Embryonic facial prominence (tissue), 1 donor: ENCODE data around the gene TRPM3.
"Not testable (repeated sequence)": the region's sequence is repeated elsewhere in the genome, so short reads cannot be mapped to it uniquely, and the experiment has no call there.

Source experiments
- DNase-seq: peaks from one replicate; pipeline ENCODE4 v3.0.0-alpha.2; 2016; ENCODE audit errors: extremely low spot score

Gene TRPM3

DNA sequence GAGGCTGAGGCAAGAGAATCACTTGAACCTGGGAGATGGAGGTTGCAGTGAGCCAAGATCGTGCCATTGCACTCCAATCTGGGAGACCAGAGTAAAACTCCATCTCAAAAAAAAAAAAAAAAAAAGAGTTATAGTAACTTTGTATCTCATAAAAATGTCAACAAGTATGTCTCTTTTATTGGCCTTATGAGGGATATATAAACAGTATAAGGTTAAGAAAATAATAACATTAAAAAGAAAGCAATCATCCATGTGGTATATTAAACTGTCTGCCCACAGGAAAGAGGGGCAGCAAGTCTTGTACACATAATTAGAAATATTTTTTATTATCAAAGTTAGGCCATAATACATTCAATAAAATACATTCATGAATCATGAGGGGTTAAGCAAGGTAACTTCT, 447.6 kb downstream of the TRPM3 start:
- no peak for DNase-seq

DNA sequence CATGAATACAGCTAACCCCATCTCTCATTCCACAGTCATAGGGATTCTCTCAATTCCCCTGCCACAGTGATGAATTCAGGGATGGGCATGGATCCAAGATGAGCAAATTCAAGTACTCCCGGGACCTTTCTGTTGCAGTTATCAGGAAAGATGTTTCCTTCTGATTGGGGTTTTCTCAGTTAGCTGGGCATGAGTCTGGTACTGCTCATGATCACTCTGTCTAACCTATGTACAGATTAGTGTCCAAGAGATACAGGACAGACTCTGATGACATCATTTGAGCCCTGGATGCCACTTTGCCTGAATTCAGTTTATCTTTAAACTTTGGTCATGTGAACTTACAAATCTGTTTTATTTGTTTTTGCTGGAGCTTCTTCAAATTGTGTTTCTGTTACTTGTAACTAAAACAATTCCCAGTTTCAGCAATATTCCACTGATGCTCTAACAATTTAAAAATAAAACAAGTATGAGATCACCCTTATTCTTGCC, 449.2 kb downstream of the TRPM3 start:
- DNase-seq: no peak

DNA sequence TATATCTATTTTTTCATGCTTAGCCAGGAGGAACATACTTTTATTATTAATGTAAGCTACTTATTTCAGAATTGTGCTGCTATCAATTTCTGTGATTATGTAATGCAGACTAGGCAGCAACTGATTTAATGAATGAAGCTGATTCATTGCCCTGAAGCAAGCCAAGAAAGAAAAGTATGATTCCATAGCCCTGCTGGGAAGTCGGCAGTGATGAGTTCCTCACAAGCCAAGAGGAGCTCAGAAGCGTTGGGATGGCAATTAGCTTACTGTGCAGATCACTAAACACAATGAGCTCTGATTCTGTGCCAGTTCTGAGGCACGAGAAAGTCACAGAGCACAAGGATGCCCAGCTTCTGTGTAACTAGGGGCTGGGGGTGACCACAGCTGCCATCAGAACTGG, 452.7 kb downstream of the TRPM3 start:
- DNase-seq: no peak

DNA sequence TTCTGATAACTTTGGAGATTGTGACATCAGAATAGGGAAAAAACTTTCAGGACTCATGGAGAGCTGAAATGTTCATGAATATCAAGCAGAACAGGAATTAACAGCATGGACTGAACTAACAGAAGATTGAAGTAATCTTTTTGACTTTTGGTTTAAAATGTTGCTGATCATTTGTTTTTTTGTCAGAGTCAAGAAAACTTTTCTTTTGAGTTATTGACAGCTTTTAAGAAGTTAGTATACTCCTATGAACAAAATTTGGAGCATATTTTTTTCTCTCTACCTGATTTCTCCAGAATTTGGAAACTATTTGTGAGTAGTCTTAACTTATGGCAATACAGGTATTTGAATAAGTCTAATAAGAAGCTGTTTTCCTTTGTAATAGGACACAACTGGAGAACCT, 462.7 kb downstream of the TRPM3 start:
- DNase-seq: no peak

DNA sequence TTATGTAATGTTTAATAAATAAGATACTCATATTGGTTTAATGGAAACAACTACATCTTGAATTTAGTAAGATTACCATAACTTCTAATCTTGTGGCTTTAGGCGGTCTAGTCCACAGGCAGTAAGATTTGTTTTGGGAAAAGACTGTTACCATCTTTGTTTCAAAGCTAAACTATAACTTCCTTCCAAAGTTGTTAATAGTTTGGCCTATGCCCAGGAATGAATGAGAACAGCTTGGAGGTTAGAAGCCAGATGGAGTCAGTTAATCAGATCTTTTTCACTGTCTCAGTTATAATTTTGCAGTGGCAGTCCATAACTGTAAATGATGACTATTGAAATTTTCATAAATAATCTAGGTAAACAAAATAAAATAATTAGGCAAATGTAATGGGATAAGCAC, 465.1 kb downstream of the TRPM3 start:
- DNase-seq: no peak

DNA sequence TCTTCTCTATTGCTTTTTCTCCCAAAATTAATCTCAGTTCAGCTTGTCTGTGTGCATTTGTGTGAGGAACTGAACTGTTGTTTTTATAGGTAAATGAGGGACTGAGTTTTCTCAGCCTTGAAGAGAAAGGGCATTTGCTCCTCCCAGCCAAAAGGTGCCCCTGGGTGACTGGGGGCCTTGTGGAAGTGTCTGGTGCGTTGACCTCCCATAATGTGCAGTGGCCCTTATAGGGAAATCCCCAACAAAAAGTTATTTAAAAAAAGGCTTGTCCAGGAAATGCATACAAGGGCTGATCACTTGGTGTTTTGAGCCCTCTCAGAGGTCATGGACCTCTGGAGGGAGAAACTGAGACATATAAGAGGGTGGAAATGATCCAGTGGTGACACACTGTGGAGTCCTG, 467.3 kb downstream of the TRPM3 start:
- no peak for DNase-seq

DNA sequence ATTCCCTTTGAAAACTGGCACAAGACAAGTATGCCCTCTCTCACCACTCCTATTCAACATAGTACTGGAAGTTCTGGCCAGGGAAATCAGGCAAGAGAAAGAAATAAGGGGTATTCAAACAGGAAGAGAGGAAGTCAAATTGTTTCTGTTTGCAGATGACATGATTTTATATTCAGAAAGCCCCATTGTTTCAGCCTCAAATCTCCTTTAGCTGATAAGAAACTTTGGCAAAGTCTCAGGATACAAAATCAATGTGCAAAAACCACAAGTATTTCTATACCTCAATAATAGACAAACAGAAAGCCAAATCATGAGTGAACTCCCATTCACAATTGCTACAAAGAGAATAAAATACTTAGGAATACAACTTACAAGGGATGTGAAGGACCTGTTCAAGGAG, 476.8 kb downstream of the TRPM3 start:
- not testable (repeated sequence) for DNase-seq

DNA sequence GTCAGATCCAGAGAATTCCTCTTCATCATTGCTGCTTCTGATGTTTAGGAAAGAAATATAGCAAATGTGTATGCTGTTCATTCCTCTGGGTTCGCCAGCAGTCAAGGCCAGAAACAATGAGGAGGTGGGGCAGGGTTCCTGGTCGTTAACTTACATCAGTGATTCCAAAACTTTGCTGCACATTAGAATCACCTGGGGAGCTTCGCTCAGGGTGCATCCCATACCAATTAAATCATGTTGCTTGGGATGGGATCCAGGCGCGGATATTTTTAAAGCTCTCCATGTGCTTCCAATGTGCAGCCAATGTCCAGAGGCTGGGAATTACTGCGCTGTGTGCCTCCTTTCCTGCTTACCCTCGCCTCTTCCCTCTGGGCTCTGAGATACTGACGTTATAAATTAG, 479.1 kb downstream of the TRPM3 start:
- no peak for DNase-seq

DNA sequence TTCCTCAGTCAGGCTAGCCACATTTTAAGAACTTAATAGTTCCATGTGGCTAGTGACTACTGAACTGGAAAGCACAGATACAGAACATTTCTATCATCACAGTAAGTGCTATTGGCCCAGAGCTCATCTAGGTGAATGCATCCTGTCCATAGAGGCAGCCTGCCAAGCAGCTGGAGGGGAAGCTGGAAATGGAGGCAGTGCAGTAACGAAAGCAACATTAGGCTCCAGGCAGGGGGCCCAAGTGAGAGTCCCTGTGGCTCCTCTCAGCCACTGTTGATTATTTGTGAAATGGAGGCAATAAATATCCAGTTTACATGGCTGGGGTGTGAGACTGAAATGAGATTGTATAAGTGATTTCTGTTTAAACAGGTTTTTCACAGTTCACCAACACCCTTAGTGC, 479.8 kb downstream of the TRPM3 start:
- no peak for DNase-seq

DNA sequence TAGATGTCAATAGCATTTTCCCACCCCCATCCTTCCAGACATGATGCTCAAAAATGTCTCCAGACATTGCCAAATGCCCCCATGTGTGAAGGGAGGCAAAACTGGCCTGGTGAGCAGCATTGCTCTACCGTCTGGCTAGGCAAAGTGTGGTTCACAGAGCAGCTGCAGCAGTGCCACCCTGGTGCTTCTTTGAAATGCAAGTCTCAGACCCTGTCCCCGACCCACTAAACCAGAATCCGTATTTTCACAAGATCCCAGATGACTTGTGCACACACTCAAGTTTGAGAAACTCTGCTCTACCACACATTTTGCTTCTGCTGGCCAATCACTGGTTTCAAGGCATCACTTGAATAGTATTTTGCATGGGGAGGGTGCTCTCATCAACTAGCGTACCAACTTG, 480.4 kb downstream of the TRPM3 start:
- no peak for DNase-seq

DNA sequence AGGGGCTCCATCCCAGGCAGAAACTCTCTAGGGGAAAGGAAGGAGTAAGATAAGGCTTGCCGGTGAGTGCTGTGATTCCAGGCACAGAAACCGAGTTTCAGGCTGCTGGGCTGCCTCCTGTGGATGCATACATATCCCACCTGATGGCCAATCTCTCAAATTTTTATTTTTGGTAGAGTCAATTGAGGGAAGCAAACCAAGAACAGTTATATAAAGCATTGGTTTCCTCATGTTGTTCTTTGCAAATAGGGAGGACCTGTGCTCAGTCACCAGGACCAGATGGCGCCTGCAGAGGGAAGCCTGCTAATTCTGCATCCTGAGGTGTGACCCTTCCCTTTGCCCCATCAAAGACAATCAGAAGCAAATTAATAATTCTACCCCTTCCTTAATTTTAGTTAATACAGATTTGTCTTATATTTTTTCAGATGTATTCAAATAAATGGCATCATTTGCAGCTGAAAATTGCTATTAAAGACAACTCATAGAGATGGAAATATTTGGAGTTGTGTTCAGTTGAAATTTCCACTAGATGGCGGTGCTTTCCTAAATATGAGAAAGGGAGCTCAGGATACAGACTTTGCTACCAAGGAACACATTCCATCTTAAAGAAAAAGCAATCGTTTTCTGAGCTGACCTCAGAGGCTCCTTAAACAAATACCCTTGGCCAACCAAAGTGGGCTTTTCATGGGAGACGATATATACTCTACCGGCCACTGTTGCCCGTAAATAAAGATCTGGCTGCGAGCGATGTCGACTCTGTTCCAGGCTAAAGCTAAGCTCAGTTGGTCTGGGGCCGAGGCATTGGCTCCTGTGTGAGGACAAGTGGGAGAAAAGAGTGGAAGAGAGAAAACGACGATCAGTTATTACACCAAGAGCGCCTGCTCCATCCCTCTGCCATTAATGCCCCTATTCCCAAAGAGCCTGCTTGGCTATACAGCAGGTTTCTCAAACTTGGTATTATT, 481.3 kb downstream of the TRPM3 start:
- DNase-seq: peak; percentile 71

DNA sequence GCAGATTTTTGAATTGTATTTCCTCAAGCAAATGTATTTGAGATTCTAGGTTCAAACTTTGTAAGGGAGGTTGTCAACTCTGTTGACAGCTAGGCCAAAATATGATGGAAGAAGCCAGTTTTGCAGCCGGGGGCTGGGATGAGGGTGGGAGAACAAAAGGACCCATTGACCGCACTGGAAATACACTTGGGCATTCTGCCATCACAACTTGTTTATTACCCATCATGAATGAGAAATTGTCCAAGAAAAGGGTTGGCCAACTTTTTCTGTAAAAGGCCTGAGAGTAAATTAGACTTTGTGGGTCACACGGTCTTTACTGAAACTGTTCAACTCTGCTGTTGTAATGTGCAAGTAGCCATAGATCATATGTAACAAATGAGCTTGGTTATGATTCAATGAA, 485.6 kb downstream of the TRPM3 start:
- DNase-seq: no peak

DNA sequence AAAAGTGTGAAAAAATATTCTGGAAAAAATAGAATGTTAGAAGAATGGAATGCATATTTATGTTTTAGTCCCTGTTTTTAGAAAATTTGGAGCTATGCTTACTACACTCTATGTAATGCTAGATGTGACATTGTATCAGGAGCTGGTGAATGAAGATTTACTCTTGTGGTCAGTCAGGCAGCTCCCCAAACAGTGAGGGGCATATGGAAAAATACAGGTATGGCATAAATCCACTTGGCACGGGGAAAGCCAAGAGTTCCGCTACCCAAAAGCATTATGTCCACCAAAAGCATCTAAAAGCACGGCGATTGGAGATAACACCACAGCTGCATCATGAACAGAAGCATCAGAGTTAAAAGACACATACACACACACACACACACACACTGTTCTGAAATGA, 486.7 kb downstream of the TRPM3 start:
- DNase-seq: no peak

DNA sequence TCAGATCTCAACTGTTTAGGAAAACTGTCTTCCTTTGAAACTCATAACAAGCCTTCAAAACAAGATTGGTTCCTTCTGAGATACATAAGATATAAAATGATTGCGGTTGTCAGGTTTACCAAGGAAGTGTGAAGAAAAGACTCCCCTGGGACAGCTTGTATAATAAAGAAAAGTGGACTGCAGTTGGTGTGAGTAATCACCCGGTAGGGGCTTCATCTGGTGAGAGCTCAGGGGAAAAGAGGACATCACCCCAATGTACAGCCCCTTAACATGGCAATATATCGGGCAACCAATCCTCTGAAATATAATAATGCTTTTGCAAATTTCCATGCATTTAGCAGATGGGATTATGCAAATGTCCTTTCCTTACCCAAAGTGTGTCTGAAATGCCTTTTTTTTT, 490.4 kb downstream of the TRPM3 start:
- no peak for DNase-seq

DNA sequence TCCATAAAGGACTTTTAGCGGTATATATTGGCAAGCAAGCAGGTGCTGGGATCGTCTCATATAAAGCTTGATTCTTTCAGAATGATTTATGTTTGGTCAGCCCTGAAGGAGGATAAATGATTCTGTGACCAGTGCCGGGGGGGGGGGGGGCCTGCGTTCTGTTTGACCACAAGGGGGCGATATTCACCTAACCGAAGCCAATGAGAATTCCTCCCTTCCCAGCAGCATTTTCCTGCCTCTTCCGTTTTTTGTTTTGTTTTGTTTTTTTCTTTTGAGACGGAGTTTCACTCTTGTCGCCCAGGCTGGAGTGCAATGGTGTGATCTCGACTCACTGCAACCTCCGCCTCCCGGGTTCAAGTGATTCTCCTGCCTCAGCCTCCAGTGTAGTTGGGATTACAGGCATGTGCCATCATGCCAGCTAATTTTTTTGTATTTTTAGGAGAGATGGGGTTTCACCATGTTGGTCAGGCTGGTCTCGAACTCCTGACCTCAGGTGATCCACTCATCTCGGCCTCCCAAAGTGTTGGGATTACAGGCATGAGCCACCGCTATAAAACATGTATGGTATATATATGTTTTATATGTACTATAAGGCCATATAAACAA, 492.2 kb downstream of the TRPM3 start:
- DNase-seq: not testable (repeated sequence)

DNA sequence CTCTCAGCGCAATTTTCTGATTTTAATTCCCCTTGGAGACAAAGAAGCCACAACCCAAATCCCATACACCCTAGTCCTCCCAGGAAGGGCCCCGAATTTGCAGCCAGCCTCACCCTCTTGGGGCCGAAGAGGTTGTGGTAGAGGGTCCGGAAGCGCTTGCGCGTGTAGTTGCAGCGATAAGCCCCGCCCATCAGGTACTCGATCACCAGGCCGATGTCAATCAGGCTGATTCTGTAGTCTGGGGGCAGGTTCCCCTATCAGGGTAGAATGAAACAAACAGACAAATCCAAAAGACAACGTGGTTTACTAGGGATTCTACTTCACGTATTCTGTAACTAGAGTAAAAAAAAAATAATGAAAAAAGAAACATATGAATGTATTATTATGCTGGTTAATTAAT, 496.3 kb downstream of the TRPM3 start:
- DNase-seq: no peak

DNA sequence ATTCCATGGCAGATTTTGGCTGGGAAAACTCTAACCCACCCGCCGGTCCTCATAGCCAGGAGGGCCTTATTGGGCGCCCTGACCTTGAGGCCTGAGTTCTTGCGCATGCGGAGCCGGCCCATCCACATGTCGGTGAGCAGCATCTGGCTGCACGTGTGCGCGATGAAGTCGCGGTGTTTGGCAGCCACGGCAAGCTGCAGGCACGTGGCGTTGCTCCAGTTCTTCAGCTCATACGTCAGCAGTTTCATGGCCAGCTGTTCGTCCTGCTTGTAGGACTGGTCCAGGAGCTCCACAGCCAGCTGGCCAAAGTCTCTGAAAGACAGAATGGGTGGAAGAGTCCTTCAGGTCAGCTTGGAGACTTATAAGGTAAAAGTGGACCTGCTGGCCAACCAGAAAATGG, 502.6 kb downstream of the TRPM3 start:
- DNase-seq: no peak

DNA sequence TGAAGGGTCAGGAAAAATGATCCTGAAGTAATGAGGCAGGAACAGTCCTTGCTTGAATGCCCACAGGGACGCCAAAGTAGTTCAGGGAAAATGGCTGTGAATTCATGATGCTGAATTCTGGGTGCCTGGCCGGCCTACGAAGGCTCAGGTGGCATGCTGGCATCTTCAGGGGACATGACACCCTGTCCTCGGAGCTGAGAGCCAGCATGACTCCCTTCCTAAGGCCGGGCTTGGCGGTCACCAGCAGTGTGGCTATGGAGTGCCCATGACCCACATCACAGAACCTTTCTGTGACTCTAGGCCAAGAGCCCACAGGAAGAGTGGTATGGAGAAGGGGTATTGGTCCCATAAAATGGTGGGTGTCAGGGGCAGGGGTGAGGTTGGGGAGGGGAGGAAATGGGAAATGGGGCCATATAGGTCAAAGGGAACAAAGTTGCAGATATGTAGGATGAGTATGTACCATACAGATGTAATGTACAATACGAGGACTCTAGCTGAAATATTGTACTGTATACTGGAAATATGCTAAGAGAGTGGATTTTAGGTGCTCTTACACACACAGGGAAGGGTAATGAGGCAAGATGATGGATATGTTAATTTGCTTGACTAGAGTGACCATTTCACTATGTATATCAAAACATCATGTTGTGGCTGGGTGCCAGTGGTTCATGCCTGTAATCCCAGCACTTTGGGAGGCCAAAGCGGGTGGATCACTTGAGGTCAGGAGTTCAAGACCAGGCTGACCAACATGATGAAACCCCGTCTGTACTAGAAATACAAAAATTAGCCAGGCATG, 504.2 kb downstream of the TRPM3 start:
- no peak for DNase-seq

DNA sequence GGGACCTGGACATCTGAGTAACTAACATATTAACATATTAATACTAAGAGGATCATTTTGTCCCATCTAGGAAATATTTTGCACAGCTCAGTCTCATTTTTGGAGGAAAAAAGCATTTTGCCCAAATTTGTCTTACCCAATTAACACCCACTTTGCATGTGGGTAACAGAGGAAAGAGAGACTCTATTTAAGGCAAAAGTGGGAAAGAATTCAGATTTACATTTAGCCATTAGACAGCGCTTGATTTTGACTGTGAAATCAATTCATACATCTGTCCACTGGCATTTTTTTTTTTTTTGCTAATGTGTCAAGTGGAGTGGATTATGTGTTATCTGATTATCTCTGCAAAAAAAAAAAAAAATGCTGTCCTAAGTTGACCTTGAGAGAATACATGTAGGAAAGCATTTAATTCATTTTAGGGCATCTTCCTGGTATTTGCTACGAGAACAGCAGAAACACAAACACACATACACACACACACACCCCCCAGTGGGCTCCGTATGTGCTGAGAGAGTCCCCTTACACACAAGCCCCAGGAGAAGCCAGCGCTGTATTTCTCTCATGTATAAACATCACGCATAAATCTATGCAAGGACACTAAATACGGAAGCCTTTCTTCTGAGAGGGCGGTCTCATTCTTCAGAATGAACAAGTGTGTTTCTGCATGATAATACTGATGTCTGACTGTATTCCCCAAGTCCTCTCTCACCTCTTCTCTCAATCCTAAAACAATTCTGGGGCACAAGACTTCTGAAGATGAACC, 505.0 kb downstream of the TRPM3 start:
- no peak for DNase-seq

DNA sequence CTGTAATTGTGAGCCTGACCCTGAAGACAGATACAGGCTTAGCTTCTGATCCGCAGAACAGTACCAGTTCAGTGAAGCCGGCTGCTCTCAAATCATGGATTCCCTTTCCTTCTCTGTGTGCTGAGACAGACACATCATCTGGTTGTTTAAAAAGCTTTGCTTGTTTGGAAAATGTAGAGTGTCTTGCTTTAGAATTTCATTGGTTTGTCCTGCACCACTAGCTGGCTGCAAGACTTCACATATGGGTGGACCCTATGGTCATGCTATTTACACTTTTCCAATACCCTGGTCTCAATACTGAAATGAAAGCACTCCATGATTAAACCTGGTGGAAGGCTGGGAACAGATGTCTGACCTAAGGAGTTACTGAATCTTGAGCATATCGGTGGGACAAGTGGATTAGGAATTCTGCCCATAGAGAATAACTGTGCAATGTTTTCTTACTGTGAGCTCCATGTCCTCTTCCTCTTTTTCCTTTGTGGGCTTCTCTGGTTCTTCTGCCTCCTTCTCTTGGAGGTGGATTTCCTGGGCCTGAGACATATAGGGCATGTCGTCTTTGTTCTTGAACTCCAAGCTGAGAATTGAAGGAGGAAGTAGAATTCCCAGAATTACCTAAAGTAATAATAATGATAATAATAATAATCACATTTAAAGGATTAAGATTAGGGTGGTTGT, 505.8 kb downstream of the TRPM3 start:
- DNase-seq: no peak
